Neural progenitor cell (in vitro differentiated cells): ENCODE measurements around the gene ADGRD1.

Experiments used
- CTCF ChIP-seq: fragments of 200-600 bp; sonication (generic); IDR thresholded peaks from 2 replicates; pipeline ENCODE4 v1.5.1; 2017; ENCODE audit warnings: antibody characterized with exemption, mild to moderate bottlenecking
- EZH2 ChIP-seq: fragments of 200-600 bp; sonication (generic); IDR thresholded peaks from 2 replicates; pipeline ENCODE4 v1.6.1; 2017; ENCODE audit warnings: antibody characterized with exemption, mild to moderate bottlenecking, moderate library complexity
- EZH2phosphoT487 ChIP-seq: fragments of 200-600 bp; sonication (generic); IDR thresholded peaks from 2 replicates; pipeline ENCODE4 v1.6.1; 2017; ENCODE audit warnings: antibody characterized with exemption

- TF ChIP-seq CTCF (no peak), EZH2 (no peak), EZH2phosphoT487 (no peak)
Observed at GRCh38 chr12:131008131-131008912, 54.6 kb downstream of the ADGRD1 start.
